ENCODE data around the gene TTC32. TPM values are rescaled to one million over a fixed set of nuclear protein-coding genes. Genes with fewer than 3 reads are reported as not detected.
A peak's percentile ranks its signal among the peaks of the same experiment; 100 is the strongest.

TTC32 gene
- total RNA-seq, 2 donors from 2014 or later, result 16.6 to 20.6 TPM

DNA sequence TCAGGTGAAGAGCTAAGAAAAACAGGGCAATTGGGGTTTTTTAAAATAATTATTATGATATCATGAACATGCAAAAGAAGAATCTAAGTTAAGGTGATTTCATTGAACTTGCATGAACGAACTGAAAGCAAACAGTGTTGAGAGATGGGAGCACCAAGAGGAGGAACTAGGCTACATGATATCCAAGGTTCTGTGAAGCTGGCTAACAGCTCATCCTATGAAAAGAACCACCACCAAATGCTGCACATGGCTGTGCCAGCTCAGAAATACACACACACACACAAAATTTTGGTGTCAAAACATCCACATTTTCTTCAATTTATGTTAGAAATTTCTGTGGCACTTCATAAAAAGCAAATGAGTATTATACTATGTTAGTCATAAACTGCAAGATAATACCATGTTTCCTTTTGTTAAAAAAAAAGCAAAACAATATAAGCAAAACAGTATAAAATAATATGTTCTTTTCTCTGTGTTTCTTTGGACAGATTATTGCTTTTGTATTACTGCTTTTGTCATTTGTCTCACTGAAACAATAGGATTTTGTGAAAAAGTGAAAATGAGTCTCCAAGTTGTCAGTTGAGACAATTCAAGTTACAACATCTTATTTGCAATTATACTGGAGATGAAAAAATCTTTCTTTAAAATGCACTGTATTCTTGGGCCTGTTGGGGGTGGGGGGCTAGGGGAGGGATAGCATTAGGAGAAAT is 12.6 kb upstream of the TTC32 start:
- no peaks in the 10 kb centered on the region for H3K9me3 ChIP-seq
- no peaks in the 10 kb centered on the region for H3K36me3 ChIP-seq
- TF ChIP-seq POLR2AphosphoS5 (IDR thresholded peaks at IDR 0.05) (no peak), POLR2A (IDR thresholded peaks at IDR 0.05) (no peak)
- TF ChIP-seq, protein P1, sequence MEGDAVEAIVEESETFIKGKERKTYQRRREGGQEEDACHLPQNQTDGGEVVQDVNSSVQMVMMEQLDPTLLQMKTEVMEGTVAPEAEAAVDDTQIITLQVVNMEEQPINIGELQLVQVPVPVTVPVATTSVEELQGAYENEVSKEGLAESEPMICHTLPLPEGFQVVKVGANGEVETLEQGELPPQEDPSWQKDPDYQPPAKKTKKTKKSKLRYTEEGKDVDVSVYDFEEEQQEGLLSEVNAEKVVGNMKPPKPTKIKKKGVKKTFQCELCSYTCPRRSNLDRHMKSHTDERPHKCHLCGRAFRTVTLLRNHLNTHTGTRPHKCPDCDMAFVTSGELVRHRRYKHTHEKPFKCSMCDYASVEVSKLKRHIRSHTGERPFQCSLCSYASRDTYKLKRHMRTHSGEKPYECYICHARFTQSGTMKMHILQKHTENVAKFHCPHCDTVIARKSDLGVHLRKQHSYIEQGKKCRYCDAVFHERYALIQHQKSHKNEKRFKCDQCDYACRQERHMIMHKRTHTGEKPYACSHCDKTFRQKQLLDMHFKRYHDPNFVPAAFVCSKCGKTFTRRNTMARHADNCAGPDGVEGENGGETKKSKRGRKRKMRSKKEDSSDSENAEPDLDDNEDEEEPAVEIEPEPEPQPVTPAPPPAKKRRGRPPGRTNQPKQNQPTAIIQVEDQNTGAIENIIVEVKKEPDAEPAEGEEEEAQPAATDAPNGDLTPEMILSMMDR (IDR thresholded peaks at IDR 0.05), result no peak
- intact Hi-C loops (cut with DNase I), result no loop called here
- H3K27me3 ChIP-seq (replicated peaks; ENCODE audit: insufficient read depth), result no peaks in the 10 kb centered on the region
- no peak overlapping the region for H3K27ac ChIP-seq
- no peak for DNase-seq (ENCODE audit: low spot score)
- no peak overlapping the region for H3K4me3 ChIP-seq
- WGBS, result 78% methylated on average over 1 of the region's 1 CpG
- no peaks in the 10 kb centered on the region for H3K4me1 ChIP-seq (replicated peaks)

DNA sequence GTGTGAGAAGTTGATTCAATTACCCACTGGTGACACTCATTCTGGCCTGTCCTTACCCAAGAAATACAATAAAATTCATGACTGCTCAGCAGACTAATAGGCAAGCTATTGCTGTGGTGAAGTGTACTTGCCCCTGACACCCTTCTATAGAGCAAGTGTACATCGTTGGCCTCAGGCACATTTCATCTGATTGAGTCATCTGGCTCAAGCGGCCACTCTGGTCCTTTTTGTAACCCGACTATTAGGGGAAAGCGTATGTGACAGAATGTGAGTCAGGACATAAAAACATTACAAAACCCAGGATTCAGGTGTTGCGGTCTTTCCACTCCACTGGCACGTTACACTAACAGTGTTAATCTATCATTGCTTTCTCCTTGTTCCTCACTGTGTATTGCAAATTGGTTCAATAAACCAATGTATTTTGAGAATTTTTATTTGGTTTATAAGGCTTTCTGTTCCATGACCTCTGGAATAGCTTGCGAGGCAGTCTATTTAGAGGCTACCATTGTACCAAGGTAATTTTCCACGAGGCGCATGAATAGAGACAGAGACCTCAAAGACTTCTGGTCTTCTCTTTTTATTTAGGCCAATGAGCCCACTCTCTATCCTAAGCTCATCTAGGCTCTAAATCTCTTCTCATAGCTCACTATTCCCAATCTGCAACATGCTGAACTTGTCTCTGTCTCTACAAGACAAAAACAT is 10.2 kb upstream of the TTC32 start:
- 92% methylated on average over 9 of the region's 9 CpGs for WGBS

DNA sequence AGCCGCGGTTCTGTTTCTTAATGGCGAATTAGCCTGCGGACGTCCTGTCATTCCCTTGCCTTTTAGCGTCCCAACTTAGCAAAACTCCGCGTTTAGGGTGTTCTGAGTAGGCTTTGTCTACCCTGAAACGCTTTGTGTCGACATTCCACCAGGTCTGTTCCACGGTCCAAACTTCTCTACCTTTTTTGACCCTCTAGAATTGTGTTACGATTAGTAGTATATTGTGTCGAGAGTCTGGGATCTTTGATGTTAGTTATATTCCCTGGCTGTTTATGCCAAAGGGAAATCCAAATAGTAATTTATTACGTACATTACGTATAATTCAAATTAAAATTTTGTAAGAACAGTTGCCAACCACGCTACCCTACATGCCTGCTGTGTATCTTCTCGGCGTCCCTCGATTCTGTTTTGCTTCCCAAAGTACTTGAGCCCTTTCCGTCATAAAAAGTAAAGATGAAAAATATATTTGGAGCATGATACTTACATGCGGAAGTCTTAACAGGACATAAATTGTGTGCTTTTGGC is 495 bp upstream of the TTC32 start:
- Histone ChIP-seq H3K4me1 (replicated peaks) (peaks cover 12% of the 10 kb centered on the region), H3K27ac (peak overlapping the region; percentile 95 to 97), H3K27me3 (replicated peaks; ENCODE audit: insufficient read depth) (no peaks in the 10 kb centered on the region), H3K36me3 (no peaks in the 10 kb centered on the region), H3K9me3 (no peaks in the 10 kb centered on the region), H3K4me3 (peak overlapping the region; percentile 81 to 96)
- intact Hi-C loops (cut with DNase I), result no loop called here
- no peak for DNase-seq (ENCODE audit: low spot score)
- TF ChIP-seq POLR2AphosphoS5 (IDR thresholded peaks at IDR 0.05) (no peak), POLR2A (IDR thresholded peaks at IDR 0.05) (no peak)
- TF ChIP-seq, protein P1 (IDR thresholded peaks at IDR 0.05), result no peak
- WGBS, result 2% methylated on average over 21 of the region's 21 CpGs

More for the DNA sequence above, 10.2 kb upstream of the TTC32 start:
- no peak overlapping the region for H3K4me3 ChIP-seq
- no peaks in the 10 kb centered on the region for H3K4me1 ChIP-seq (replicated peaks)
- no peak for DNase-seq (ENCODE audit: low spot score)
- H3K9me3 ChIP-seq, result no peaks in the 10 kb centered on the region
- H3K27ac ChIP-seq, result no peak overlapping the region
- TF ChIP-seq POLR2A (IDR thresholded peaks at IDR 0.05), result no peak
- TF ChIP-seq, protein P1 (IDR thresholded peaks at IDR 0.05), result no peak
- no peak for TF ChIP-seq POLR2AphosphoS5 (IDR thresholded peaks at IDR 0.05)
- intact Hi-C loops (cut with DNase I), result no loop called here
- H3K27me3 ChIP-seq (replicated peaks; ENCODE audit: insufficient read depth), result no peaks in the 10 kb centered on the region
- H3K36me3 ChIP-seq, result no peaks in the 10 kb centered on the region

DNA sequence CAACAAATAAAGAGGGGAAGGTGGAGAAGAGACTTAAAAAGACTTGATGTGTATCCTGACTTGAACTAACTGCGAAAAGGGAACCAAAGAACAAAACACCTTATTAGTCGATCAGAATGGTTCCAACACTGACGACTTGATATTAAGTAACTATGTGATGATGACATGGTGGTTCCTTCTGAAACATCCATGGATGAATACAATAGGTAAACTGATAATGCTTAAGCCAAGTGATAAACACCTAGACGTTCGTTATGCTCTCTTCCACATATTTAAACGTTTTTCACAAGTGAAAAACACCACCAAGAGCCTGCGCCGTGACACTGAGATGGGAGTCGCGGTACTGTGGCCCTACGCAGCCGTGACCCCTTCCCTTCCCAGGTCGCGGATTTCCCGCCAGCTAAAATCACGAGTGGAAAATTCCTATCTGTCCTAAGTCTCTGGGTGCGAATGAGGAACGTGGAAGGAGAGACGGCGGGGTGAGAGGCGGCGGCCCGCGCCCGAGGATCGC is 797 bp downstream of the TTC32 start:
- no peaks in the 10 kb centered on the region for H3K27me3 ChIP-seq (replicated peaks; ENCODE audit: insufficient read depth)
- intact Hi-C loops (cut with DNase I), result no loop called here
- H3K36me3 ChIP-seq, result no peaks in the 10 kb centered on the region
- H3K4me3 ChIP-seq, result peak overlapping the region; percentile 81 to 96
- WGBS, result under 1% methylated on average over 26 of the region's 26 CpGs
- H3K27ac ChIP-seq, result peak overlapping the region; percentile 95 to 97
- no peak for TF ChIP-seq POLR2AphosphoS5 (IDR thresholded peaks at IDR 0.05)
- TF ChIP-seq POLR2A (IDR thresholded peaks at IDR 0.05), result no peak
- TF ChIP-seq, protein P1 (IDR thresholded peaks at IDR 0.05), result no peak
- H3K9me3 ChIP-seq, result no peaks in the 10 kb centered on the region
- peaks cover 12% of the 10 kb centered on the region for H3K4me1 ChIP-seq (replicated peaks)
- DNase-seq (ENCODE audit: low spot score), result no peak

Measured in prostate gland (tissue), 2 donors.